B cell (primary cell): Measurements from ENCODE around the gene RBM38. TPM values are rescaled to one million over a fixed set of nuclear protein-coding genes. Genes with fewer than 3 reads are reported as not detected.

ENCODE experiments used
- ATAC-seq: fragments of 200-7000 bp; cut with Tn5 transposase; one replicate; pipeline ENCODE4 v1.10.0; 2021; ENCODE audit warnings: low read depth, mild to moderate bottlenecking, moderate number of reproducible peaks, moderate library complexity
- CTCF ChIA-PET: fragments of 350-600 bp; sonication (Branson Sonifier 250); formaldehyde crosslinking; loops from one replicate; lab custom pipeline; 2021; ENCODE audit warnings: antibody characterized with exemption, inconsistent platforms; lab: Charles Lee
- POLR2A ChIA-PET: fragments of 350-600 bp; sonication (Branson Sonifier 250); formaldehyde crosslinking; loops from one replicate; lab custom pipeline; 2021; ENCODE audit warnings: antibody characterized with exemption; lab: Charles Lee
- DNase-seq: peaks from one replicate; pipeline ENCODE4 v3.0.0; 2013
- H2AFZ ChIP-seq: 2 replicates; pipeline ENCODE4 v1.6.1; 2012; ENCODE audit warnings: mild to moderate bottlenecking, low read depth, low read length; ENCODE audit not compliant: insufficient read depth, poor library complexity, severe bottlenecking
- H3K27ac ChIP-seq, 2 donors: 1 replicate in 1 of 2; 2 replicates in 1 of 2; pipeline ENCODE4 v1.5.1; 2012 to 2013; ENCODE audit warnings: low read length in 2 of 2, mild to moderate bottlenecking in 2 of 2, moderate library complexity in 1 of 2
- H3K27me3 ChIP-seq, 4 experiments: fragments of 200-600 bp in 1 of 4; sonication (generic) in 1 of 4; replicated peaks in 1 of 4; 1 replicate in 2 of 4; 2 replicates in 2 of 4; pipeline versions ENCODE4 v1.6.1 to v1.7.0; 2013 to 2016; ENCODE audit warnings: low read length in 3 of 4, mild to moderate bottlenecking in 2 of 4, mixed read lengths in 1 of 4, moderate library complexity in 1 of 4; ENCODE audit not compliant: insufficient read depth in 4 of 4, control insufficient read depth in 3 of 4; ENCODE audit errors: control extremely low read depth in 1 of 4
- H3K36me3 ChIP-seq, 2 experiments: replicated peaks in 1 of 2; 1 replicate in 1 of 2; 2 replicates in 1 of 2; pipeline versions ENCODE4 v1.6.1 to v1.7.1; 2013; ENCODE audit warnings: low read length in 1 of 2; ENCODE audit not compliant: insufficient read depth in 2 of 2, control insufficient read depth in 1 of 2; ENCODE audit errors: control extremely low read depth in 1 of 2, extremely low read depth in 1 of 2
- H3K4me1 ChIP-seq, 2 donors: fragments of 200-600 bp in 1 of 2; sonication (generic) in 1 of 2; 1 replicate in 1 of 2; 2 replicates in 1 of 2; pipeline versions ENCODE4 v1.5.1 to v1.6.1; 2013 to 2017; ENCODE audit warnings: low read length in 2 of 2; ENCODE audit not compliant: control insufficient read depth in 2 of 2, insufficient read depth in 2 of 2
- H3K4me2 ChIP-seq: replicated peaks from 2 replicates; pipeline ENCODE3; 2012; ENCODE audit warnings: mild to moderate bottlenecking, low read depth, low read length; ENCODE audit not compliant: poor library complexity, severe bottlenecking
- H3K4me3 ChIP-seq, 5 experiments: fragments of 200-600 bp in 1 of 5; sonication (generic) in 1 of 5; 1 replicate in 3 of 5; 2 replicates in 2 of 5; pipeline versions ENCODE4 v1.5.1 to v1.7.0; 2011 to 2016; ENCODE audit warnings: low read length in 4 of 5, mild to moderate bottlenecking in 4 of 5, low read depth in 2 of 5, control low read depth in 1 of 5, moderate library complexity in 1 of 5; ENCODE audit not compliant: insufficient read depth in 1 of 5; ENCODE audit errors: control extremely low read depth in 1 of 5, extremely low read depth in 1 of 5
- H3K79me2 ChIP-seq: fragments of 200-600 bp; sonication (generic); one replicate; pipeline ENCODE4 v1.6.0; 2016; ENCODE audit warnings: low read length; ENCODE audit not compliant: control insufficient read depth, insufficient read depth
- H3K9ac ChIP-seq: fragments of 200-600 bp; sonication (generic); 2 replicates; pipeline ENCODE4 v1.6.1; 2017; ENCODE audit warnings: mild to moderate bottlenecking, low read length, moderate library complexity
- H3K9me3 ChIP-seq, 3 donors: one replicate each; pipeline versions ENCODE4 v1.6.1 to v1.7.1; 2013; ENCODE audit warnings: low read length in 2 of 3; ENCODE audit not compliant: control insufficient read depth in 2 of 3, insufficient read depth in 1 of 3; ENCODE audit errors: control extremely low read depth in 1 of 3
- H4K20me1 ChIP-seq: 2 replicates; pipeline ENCODE4 v1.6.0; 2012; ENCODE audit warnings: mild to moderate bottlenecking, low read length; ENCODE audit not compliant: insufficient read depth, control insufficient read depth, poor library complexity, severe bottlenecking
- H3K27ac Mint-ChIP-seq: one replicate; pipeline ENCODE4 v1.8.0; 2021; ENCODE audit warnings: mixed read lengths
- H3K27me3 Mint-ChIP-seq: one replicate; pipeline ENCODE4 v1.8.0; 2021; ENCODE audit warnings: mixed read lengths
- H3K4me1 Mint-ChIP-seq: one replicate; pipeline ENCODE4 v1.8.0; 2021; ENCODE audit warnings: mixed read lengths
- H3K4me3 Mint-ChIP-seq: one replicate; pipeline ENCODE4 v1.8.0; 2021; ENCODE audit warnings: mixed read lengths
- H3K9me3 Mint-ChIP-seq: one replicate; pipeline ENCODE4 v1.8.0; 2022; ENCODE audit warnings: mixed read lengths; ENCODE audit not compliant: insufficient read depth
- EZH2 ChIP-seq: IDR thresholded peaks from 2 replicates; pipeline ENCODE4 v1.6.1; 2012; ENCODE audit warnings: borderline replicate concordance, low read depth, mild to moderate bottlenecking, moderate library complexity, low read length; ENCODE audit not compliant: insufficient read depth, poor library complexity, severe bottlenecking
- WGBS: methylation state at CpG from one replicate; pipeline ENCODE4 v1.1.5; 2013; ENCODE audit warnings: missing lambda C conversion rate; ENCODE audit not compliant: insufficient coverage; 5-methylcytosine and 5-hydroxymethylcytosine counted together
- intact Hi-C: fragments of 100-400 bp; cut with micrococcal nuclease; formaldehyde crosslinking; loops from one replicate; pipeline ENCODE4 v1.10.0; 2022
- polyA plus RNA-seq: library from polyadenylated mRNA; depleted of rRNA; stranded (reverse); fragments of >200 nt; gene quantifications from 2 replicates; pipeline ENCODE4 v1.2.3, GENCODE V29; 2012
- total RNA-seq, 2 donors: library from RNA; stranded (reverse); fragments of 120-200 nt in 1 of 2; gene quantifications; 1 replicate in 1 of 2; 2 replicates in 1 of 2; pipeline versions ENCODE4 v1.2.3 to v1.2.4, GENCODE V29; 2013 to 2022
- TF ChIP-seq, protein P1 (sequence below): fragments of 200-600 bp; IDR thresholded peaks from one replicate; pipeline ENCODE4 v1.8.0; 2022; ENCODE audit warnings: antibody characterized with exemption, mild to moderate bottlenecking

The RBM38 gene
- total and polyA plus RNA-seq, 2 donors (not counting 1 experiment from before 2014, with no cell fraction given) = 198 to 225 TPM

DNA sequence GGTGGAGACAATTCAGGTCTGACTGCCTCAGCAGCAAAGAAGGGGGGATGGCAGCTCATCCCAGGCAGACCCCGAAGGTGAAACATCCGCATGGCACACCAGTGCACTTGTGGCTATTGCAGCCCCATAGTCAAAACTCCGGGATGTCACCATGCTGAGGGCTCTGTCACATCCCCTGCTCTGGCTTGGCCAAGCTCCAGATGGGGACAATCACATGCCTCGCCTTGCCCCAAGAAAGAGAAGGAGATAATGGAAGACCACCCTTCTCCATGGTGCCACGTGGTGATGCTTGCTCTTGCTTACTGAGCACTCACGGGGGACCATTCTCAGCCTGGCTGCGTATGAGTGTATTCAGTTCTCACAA lies 60.2 kb downstream of the RBM38 start:
- WGBS = 78% methylated on average over 6 of the region's 7 CpGs
- H4K20me1 ChIP-seq = no peaks in the 10 kb centered on the region
- H3K4me3 ChIP-seq = peak overlapping the region in 1 of 5 experiments; percentile 36
- Mint-ChIP-seq H3K27ac (peak overlapping the region; percentile 70), H3K9me3 (no peaks in the 10 kb centered on the region), H3K4me3 (peak overlapping the region; percentile 86), H3K27me3 (no peaks in the 10 kb centered on the region), H3K4me1 (peaks cover 65% of the 10 kb centered on the region)
- peak overlapping the region; percentile 52 for H3K9ac ChIP-seq
- no peaks in the 10 kb centered on the region for H3K9me3 ChIP-seq
- H3K36me3 ChIP-seq = no peaks in the 10 kb centered on the region
- ATAC-seq = no peak
- TF ChIP-seq, protein P1, sequence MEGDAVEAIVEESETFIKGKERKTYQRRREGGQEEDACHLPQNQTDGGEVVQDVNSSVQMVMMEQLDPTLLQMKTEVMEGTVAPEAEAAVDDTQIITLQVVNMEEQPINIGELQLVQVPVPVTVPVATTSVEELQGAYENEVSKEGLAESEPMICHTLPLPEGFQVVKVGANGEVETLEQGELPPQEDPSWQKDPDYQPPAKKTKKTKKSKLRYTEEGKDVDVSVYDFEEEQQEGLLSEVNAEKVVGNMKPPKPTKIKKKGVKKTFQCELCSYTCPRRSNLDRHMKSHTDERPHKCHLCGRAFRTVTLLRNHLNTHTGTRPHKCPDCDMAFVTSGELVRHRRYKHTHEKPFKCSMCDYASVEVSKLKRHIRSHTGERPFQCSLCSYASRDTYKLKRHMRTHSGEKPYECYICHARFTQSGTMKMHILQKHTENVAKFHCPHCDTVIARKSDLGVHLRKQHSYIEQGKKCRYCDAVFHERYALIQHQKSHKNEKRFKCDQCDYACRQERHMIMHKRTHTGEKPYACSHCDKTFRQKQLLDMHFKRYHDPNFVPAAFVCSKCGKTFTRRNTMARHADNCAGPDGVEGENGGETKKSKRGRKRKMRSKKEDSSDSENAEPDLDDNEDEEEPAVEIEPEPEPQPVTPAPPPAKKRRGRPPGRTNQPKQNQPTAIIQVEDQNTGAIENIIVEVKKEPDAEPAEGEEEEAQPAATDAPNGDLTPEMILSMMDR = no peak
- TF ChIP-seq EZH2 = no peak
- H3K27me3 ChIP-seq = no peaks in the 10 kb centered on the region
- CTCF ChIA-PET = interaction anchor here (1.2 to 2.1 kb wide), 3 partner anchors 22 to 31 kb away, joined by 3 to 11 read pairs (median 5); no protein-coding TSS in a partner anchor
- peak overlapping the region; percentile 78 for H3K4me2 ChIP-seq
- peak overlapping the region; percentile 32 for H2AFZ ChIP-seq
- intact Hi-C loops = loop anchor here (2.0 kb wide), 2 partner anchors 29 to 43 kb away; no protein-coding TSS in a partner anchor
- peak overlapping the region in 1 of 2 donors; percentile 50 for H3K27ac ChIP-seq
- POLR2A ChIA-PET = interaction anchor here (1.5 to 2.0 kb wide), 3 partner anchors 18 to 59 kb away, joined by 5 to 8 read pairs (median 5); no protein-coding TSS in a partner anchor
- no peak for DNase-seq
- no peaks in the 10 kb centered on the region for H3K79me2 ChIP-seq
- H3K4me1 ChIP-seq = peaks cover 38 to 59% of the 10 kb centered on the region in 2 donors
